MM.1S (cell line): ENCODE results near the gene PRUNE2.

Source experiments
- DNase-seq: peaks from one replicate; pipeline ENCODE4 v3.0.0-alpha.2; 2015
- H2AFZ ChIP-seq: fragments of 300-600 bp; sonication (generic); 2 replicates; pipeline ENCODE4 v1.6.0; 2016; ENCODE audit warnings: antibody characterized with exemption, low read length
- H3F3A ChIP-seq: fragments of 300-600 bp; sonication (generic); 2 replicates; pipeline ENCODE4 v1.6.1; 2016; ENCODE audit warnings: mild to moderate bottlenecking, antibody characterized with exemption, low read length, moderate library complexity, mixed read lengths; ENCODE audit not compliant: insufficient read depth
- H3K27ac ChIP-seq: fragments of 300-600 bp; sonication (generic); 2 replicates; pipeline ENCODE4 v1.5.1; 2016; ENCODE audit warnings: mild to moderate bottlenecking, low read length
- H3K27me3 ChIP-seq: fragments of 300-600 bp; sonication (generic); replicated peaks from 2 replicates; pipeline ENCODE4 v1.6.0; 2016; ENCODE audit warnings: low read length; ENCODE audit not compliant: insufficient read depth
- H3K36me3 ChIP-seq: fragments of 300-600 bp; sonication (generic); replicated peaks from 2 replicates; pipeline ENCODE4 v1.6.1; 2016; ENCODE audit warnings: mild to moderate bottlenecking, low read length, mixed read lengths; ENCODE audit not compliant: insufficient read depth
- H3K4me1 ChIP-seq: fragments of 300-600 bp; sonication (generic); 2 replicates; pipeline ENCODE4 v1.6.1; 2016; ENCODE audit warnings: low read length, mixed read lengths
- H3K4me2 ChIP-seq: fragments of 300-600 bp; sonication (generic); 2 replicates; pipeline ENCODE4 v1.6.0; 2016; ENCODE audit warnings: low read depth, low read length
- H3K4me3 ChIP-seq: fragments of 300-600 bp; sonication (generic); 2 replicates; pipeline ENCODE4 v1.5.1; 2016; ENCODE audit warnings: low read length, mixed read lengths
- H3K79me2 ChIP-seq: fragments of 300-600 bp; sonication (generic); 2 replicates; pipeline ENCODE4 v1.6.1; 2016; ENCODE audit warnings: mixed run types, low read length, mixed read lengths
- H3K9ac ChIP-seq: fragments of 300-600 bp; sonication (generic); 2 replicates; pipeline ENCODE4 v1.6.1; 2016; ENCODE audit warnings: low read length, mixed read lengths
- H3K9me2 ChIP-seq: fragments of 300-600 bp; sonication (generic); replicated peaks from 2 replicates; pipeline ENCODE4 v1.6.1; 2016; ENCODE audit warnings: mild to moderate bottlenecking, low read length, mixed read lengths; ENCODE audit not compliant: insufficient read depth
- H3K9me3 ChIP-seq: fragments of 300-600 bp; sonication (generic); replicated peaks from 2 replicates; pipeline ENCODE4 v1.6.1; 2016; ENCODE audit warnings: mild to moderate bottlenecking, low read length, mixed read lengths; ENCODE audit not compliant: insufficient read depth
- H4K20me1 ChIP-seq: fragments of 300-600 bp; sonication (generic); 2 replicates; pipeline ENCODE4 v1.6.1; 2016; ENCODE audit warnings: mild to moderate bottlenecking, low read length, moderate library complexity, mixed read lengths; ENCODE audit not compliant: insufficient read depth
- EZH2 ChIP-seq: fragments of 300-600 bp; sonication (generic); optimal IDR thresholded peaks from 2 replicates; pipeline ENCODE3; 2017; ENCODE audit warnings: low read depth, mild to moderate bottlenecking, antibody characterized with exemption, low read length, mixed read lengths
- EZH2phosphoT487 ChIP-seq: fragments of 300-600 bp; sonication (generic); IDR thresholded peaks from 2 replicates; pipeline ENCODE4 v1.6.1; 2018; ENCODE audit warnings: antibody characterized with exemption, low read length
- TF ChIP-seq, protein P1 (sequence below): fragments of 300-600 bp; sonication (generic); IDR thresholded peaks from 2 replicates; pipeline ENCODE4 v1.5.1; 2016; ENCODE audit warnings: antibody characterized with exemption, low read length, mixed read lengths

The PRUNE2 gene

DNA sequence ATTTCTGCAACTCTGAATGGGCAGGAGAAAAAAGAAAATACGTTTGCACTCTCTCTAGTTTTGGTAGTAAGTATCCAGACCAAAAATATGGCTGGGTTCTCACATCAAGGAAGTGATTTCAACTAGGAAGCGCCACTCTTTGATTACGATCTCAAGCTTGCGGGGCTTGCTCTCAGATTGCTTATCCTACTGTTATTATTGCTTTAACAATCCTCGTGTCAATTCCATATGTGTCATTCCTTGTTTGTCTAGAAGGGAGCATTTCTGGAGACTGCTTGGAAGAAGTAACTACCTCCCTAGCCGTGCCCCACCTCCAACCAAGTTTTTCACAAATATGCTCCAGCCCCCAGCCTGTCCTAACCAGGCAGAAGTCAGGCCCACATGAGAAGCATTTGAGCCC lies 3.5 kb downstream of the PRUNE2 start:
- TF ChIP-seq, protein P1, sequence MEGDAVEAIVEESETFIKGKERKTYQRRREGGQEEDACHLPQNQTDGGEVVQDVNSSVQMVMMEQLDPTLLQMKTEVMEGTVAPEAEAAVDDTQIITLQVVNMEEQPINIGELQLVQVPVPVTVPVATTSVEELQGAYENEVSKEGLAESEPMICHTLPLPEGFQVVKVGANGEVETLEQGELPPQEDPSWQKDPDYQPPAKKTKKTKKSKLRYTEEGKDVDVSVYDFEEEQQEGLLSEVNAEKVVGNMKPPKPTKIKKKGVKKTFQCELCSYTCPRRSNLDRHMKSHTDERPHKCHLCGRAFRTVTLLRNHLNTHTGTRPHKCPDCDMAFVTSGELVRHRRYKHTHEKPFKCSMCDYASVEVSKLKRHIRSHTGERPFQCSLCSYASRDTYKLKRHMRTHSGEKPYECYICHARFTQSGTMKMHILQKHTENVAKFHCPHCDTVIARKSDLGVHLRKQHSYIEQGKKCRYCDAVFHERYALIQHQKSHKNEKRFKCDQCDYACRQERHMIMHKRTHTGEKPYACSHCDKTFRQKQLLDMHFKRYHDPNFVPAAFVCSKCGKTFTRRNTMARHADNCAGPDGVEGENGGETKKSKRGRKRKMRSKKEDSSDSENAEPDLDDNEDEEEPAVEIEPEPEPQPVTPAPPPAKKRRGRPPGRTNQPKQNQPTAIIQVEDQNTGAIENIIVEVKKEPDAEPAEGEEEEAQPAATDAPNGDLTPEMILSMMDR: no peak
- TF ChIP-seq EZH2phosphoT487 (no peak), EZH2 (no peak)
- Histone ChIP-seq H3K9me2 (no peaks in the 10 kb centered on the region), H3F3A (no peaks in the 10 kb centered on the region), H3K9ac (no peak overlapping the region), H3K4me3 (no peak overlapping the region), H3K27ac (no peak overlapping the region), H3K79me2 (no peaks in the 10 kb centered on the region), H3K27me3 (no peaks in the 10 kb centered on the region), H3K4me1 (no peaks in the 10 kb centered on the region), H3K36me3 (no peaks in the 10 kb centered on the region), H3K9me3 (no peaks in the 10 kb centered on the region), H3K4me2 (no peak overlapping the region), H4K20me1 (no peaks in the 10 kb centered on the region), H2AFZ (no peak overlapping the region)
- DNase-seq: no peak

DNA sequence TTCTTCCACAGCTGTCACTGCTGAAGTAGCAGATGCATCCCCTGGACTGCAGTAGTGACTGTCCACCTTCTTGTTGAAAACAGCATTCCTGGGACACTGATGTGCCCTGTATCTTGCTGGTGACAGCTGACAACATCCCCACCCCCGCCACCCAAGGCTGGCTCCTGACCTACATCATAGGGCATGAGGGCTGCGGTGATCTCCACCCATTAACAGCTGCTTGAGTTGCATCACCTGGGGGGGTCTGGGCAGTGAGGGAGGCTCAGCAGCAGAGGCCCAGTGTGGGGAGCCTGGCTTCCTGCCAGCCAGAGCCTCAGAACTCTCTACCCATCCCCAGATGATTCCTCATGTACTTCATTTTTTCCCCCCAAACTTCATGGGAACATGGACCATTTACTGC lies 4.1 kb downstream of the PRUNE2 start:
- no peaks in the 10 kb centered on the region for H3K36me3 ChIP-seq
- H3K9me2 ChIP-seq: no peaks in the 10 kb centered on the region
- no peak overlapping the region for H2AFZ ChIP-seq
- no peak overlapping the region for H3K4me3 ChIP-seq
- no peaks in the 10 kb centered on the region for H3K27me3 ChIP-seq
- H3K9ac ChIP-seq: no peak overlapping the region
- no peak overlapping the region for H3K4me2 ChIP-seq
- H3K79me2 ChIP-seq: no peaks in the 10 kb centered on the region
- DNase-seq: no peak
- H3F3A ChIP-seq: no peaks in the 10 kb centered on the region
- H3K9me3 ChIP-seq: no peaks in the 10 kb centered on the region
- H3K4me1 ChIP-seq: no peaks in the 10 kb centered on the region
- H4K20me1 ChIP-seq: no peaks in the 10 kb centered on the region
- no peak overlapping the region for H3K27ac ChIP-seq
- TF ChIP-seq, protein P1: no peak
- no peak for TF ChIP-seq EZH2
- TF ChIP-seq EZH2phosphoT487: no peak

DNA sequence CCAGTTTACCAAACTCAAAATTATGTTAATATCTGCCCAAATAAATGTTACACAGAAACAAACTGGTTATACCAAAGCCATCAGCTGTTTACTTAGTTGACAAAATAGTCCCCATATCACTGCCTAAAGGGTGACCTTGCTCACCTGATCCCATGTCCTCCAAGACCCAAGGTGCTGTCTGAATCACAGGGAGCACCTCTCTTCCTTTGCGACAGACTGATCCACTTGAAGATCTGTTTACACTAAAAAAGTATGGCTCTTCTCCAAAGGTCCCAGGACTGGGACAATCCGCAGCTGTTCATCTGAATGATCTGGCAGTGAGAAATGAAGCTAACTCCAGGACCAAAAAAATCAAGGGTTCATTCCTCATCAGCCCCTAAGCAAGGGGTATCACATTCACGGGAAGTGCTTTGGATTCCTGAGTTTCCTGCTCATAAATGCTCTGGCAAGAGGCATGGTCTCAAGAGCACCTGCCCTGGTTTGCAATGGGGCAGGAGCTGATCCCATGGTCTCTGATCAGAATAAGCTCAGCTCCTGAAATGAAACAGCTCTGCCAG lies 5.0 kb downstream of the PRUNE2 start:
- Histone ChIP-seq H3K4me2 (no peak overlapping the region), H3K79me2 (no peaks in the 10 kb centered on the region), H3K9ac (no peak overlapping the region), H3F3A (no peaks in the 10 kb centered on the region), H3K4me3 (no peak overlapping the region), H3K36me3 (no peaks in the 10 kb centered on the region), H3K9me3 (no peaks in the 10 kb centered on the region), H3K27ac (no peak overlapping the region), H3K4me1 (no peaks in the 10 kb centered on the region), H2AFZ (no peak overlapping the region), H3K9me2 (no peaks in the 10 kb centered on the region), H3K27me3 (no peaks in the 10 kb centered on the region), H4K20me1 (no peaks in the 10 kb centered on the region)
- TF ChIP-seq EZH2phosphoT487 (no peak), EZH2 (no peak)
- TF ChIP-seq, protein P1: no peak
- no peak for DNase-seq
